Measurements from ENCODE around the gene NRARP. TPM values are rescaled to one million over a fixed set of nuclear protein-coding genes. Genes with fewer than 3 reads are reported as not detected.
"Not testable (repeated sequence)": the region's sequence is repeated elsewhere in the genome, so short reads cannot be mapped to it uniquely, and the experiment has no call there.

NRARP gene
- total and polyA plus RNA-seq, 10 of the 15 experiments (the other 5 are each of a cell fraction or from before 2014, with no cell fraction given), result 0.06 to 9.2 (median 2.2) TPM; not detected in 2

GRCh38 chr9:137262173-137262908 is 39.7 kb downstream of the NRARP start:
- H3K9ac ChIP-seq (ENCODE audit: control insufficient read depth, insufficient read depth, low read length); H3K79me2 ChIP-seq (ENCODE audit: control insufficient read depth, insufficient read depth, low read length); in situ Hi-C loops (cut with MboI); H3K27me3 ChIP-seq (replicated peaks in 1 of 2; ENCODE audit: control insufficient read depth in 2 of 2, insufficient read depth in 2 of 2, low read length in 1 of 2); H3K9me3 ChIP-seq (replicated peaks; ENCODE audit: control insufficient read depth, insufficient read depth, low read length); intact Hi-C loops (cut with micrococcal nuclease; ENCODE audit: unreplicated experiment); H3K4me3 ChIP-seq; H4K20me1 ChIP-seq (ENCODE audit: control insufficient read depth, insufficient read depth); DNase-seq (ENCODE audit: low read depth, low spot score); H3K27ac ChIP-seq (ENCODE audit: control insufficient read depth, insufficient read depth); H3K4me1 ChIP-seq (ENCODE audit: control insufficient read depth, insufficient read depth, low read length); FAIRE-seq; ATAC-seq; H2AFZ ChIP-seq (ENCODE audit: control insufficient read depth, low read depth, low read length); H3K4me2 ChIP-seq (ENCODE audit: control insufficient read depth, insufficient read depth); BruUV-seq (replicated peaks): not testable (repeated sequence)
- peaks cover 8 to 11% of the 10 kb centered on the region in 2 experiments for H3K36me3 ChIP-seq (ENCODE audit: control insufficient read depth in 2 of 2, insufficient read depth in 2 of 2, low read length in 1 of 2)
- peak in 2 of 3 experiments; percentile 16 to 46; a peak in 3 of 6 replicates for TF ChIP-seq CTCF (IDR thresholded peaks at IDR 0.05 in 2 of 3, conservative IDR thresholded peaks at IDR 0.05 in 1 of 3; ENCODE audit: control insufficient read depth in 2 of 3, extremely low read depth in 1 of 3, insufficient read depth in 1 of 3, low read depth in 3 of 3, low read length in 3 of 3)
- TF ChIP-seq IKZF1 (conservative IDR thresholded peaks at IDR 0.05), result 0 out of 2 replicates have a peak, but pooled peaks have one; percentile 16
- TF ChIP-seq, protein P1, sequence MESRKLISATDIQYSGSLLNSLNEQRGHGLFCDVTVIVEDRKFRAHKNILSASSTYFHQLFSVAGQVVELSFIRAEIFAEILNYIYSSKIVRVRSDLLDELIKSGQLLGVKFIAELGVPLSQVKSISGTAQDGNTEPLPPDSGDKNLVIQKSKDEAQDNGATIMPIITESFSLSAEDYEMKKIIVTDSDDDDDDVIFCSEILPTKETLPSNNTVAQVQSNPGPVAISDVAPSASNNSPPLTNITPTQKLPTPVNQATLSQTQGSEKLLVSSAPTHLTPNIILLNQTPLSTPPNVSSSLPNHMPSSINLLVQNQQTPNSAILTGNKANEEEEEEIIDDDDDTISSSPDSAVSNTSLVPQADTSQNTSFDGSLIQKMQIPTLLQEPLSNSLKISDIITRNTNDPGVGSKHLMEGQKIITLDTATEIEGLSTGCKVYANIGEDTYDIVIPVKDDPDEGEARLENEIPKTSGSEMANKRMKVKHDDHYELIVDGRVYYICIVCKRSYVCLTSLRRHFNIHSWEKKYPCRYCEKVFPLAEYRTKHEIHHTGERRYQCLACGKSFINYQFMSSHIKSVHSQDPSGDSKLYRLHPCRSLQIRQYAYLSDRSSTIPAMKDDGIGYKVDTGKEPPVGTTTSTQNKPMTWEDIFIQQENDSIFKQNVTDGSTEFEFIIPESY (IDR thresholded peaks at IDR 0.05), result peak; percentile 93
- ChIA-PET SMC1A (ENCODE audit: uncharacterized antibody, unreplicated experiment) (interaction anchor here (1.2 to 1.4 kb wide), 2 partner anchors 26 to 73 kb away, joined by 3 to 5 read pairs; no protein-coding TSS in a partner anchor), CTCF (interaction anchor here (0.6 to 2.2 kb wide), 6 partner anchors 11 to 67 kb away, joined by 3 to 24 read pairs (median 4); partner anchors contain the start of genes TOR4A and TUBB4B), RAD21 (ENCODE audit: unreplicated experiment) (interaction anchor here (0.8 to 1.7 kb wide), 4 partner anchors 15 to 146 kb away, joined by 4 to 6 read pairs (median 4); partner anchors contain the start of gene TOR4A), POLR2A (interaction anchor here (0.6 to 1.1 kb wide), 2 partner anchors 14 to 22 kb away, joined by 3 to 4 read pairs; partner anchors contain the start of gene TUBB4B)
- WGBS (ENCODE audit: insufficient coverage, insufficient replicate concordance, low lambda C conversion rate, missing lambda C conversion rate), result 73% methylated on average over 15 of the region's 15 CpGs

All from GM12878 (cell line).